T-helper 2 cell treated with Interferon-gamma antibody and Interleukin-4, amounts not matched to agents 5 μg/mL and 100 μg/mL, for 36 hours (primary cell): ENCODE data around the gene SMYD1.
"Not testable (repeated sequence)": the region's sequence is repeated elsewhere in the genome, so short reads cannot be mapped to it uniquely, and the experiment has no call there.

ENCODE experiments used
- DNase-seq: peaks from one replicate; pipeline ENCODE4 v3.0.0; 2021; ENCODE audit warnings: low spot score
- H3K27ac Mint-ChIP-seq: one replicate; pipeline ENCODE4 v1.8.0; 2021; ENCODE audit warnings: mild to moderate bottlenecking, mixed read lengths
- H3K27me3 Mint-ChIP-seq: one replicate; pipeline ENCODE4 v1.8.0; 2021; ENCODE audit warnings: low read depth, mixed read lengths
- H3K36me3 Mint-ChIP-seq: one replicate; pipeline ENCODE4 v1.8.0; 2021; ENCODE audit warnings: low read depth, mixed read lengths
- H3K4me1 Mint-ChIP-seq: one replicate; pipeline ENCODE4 v1.8.0; 2021; ENCODE audit warnings: low read depth, mixed read lengths
- H3K4me3 Mint-ChIP-seq: one replicate; pipeline ENCODE4 v1.8.0; 2022; ENCODE audit warnings: mild to moderate bottlenecking, moderate library complexity, mixed read lengths
- H3K9me3 Mint-ChIP-seq: one replicate; pipeline ENCODE4 v1.8.0; 2021; ENCODE audit warnings: mixed read lengths

Gene SMYD1

GRCh38 chr2:88067598-88067997 is at the start of gene SMYD1:
Gene SMYD1, plus strand, starts transcription at chr2:88067825. Its CDS starts 40 bp downstream, at chr2:88067865.
- Mint-ChIP-seq H3K27me3 (peaks cover 3% of the 10 kb centered on the region), H3K4me3 (no peak within 1 kb of the TSS), H3K9me3 (no peaks in the 10 kb centered on the region), H3K36me3 (no peaks in the 10 kb centered on the region), H3K27ac (no peak within 1 kb of the TSS), H3K4me1 (no peaks in the 10 kb centered on the region)
- DNase-seq: no peak

- H3K4me1 Mint-ChIP-seq: peaks cover 20% of the 10 kb centered on the region
- not testable (repeated sequence) for H3K27me3 Mint-ChIP-seq, H3K36me3 Mint-ChIP-seq, H3K9me3 Mint-ChIP-seq, DNase-seq, H3K27ac Mint-ChIP-seq
- peak overlapping the region; percentile 98 for H3K4me3 Mint-ChIP-seq
Observed at GRCh38 chr2:88018077-88018805, 49.4 kb upstream of the SMYD1 start.

DNA sequence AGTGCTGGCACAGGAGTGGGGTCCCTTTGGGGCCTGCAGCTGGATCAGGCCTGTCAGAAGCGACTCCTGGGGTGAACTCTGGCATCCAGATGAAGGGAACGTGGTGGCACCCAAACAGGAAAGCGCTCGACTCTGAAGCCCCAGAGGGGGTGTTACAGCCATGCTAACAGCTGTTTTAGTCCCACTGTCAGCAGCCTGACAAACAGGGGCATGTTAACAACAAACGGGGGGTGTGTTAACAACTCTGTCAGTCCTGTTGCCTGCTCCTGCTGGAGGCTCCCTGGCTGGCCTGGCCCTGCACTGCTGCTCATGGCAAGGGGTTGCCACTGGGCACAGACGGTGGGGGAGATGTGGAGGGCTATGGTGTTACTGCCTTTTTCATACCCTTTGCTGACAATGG is 48.7 kb upstream of the SMYD1 start:
- Mint-ChIP-seq H3K4me3 (no peak overlapping the region), H3K27me3 (no peaks in the 10 kb centered on the region), H3K4me1 (peaks cover 20% of the 10 kb centered on the region), H3K9me3 (peaks cover 7% of the 10 kb centered on the region), H3K27ac (no peak overlapping the region), H3K36me3 (peaks cover 2% of the 10 kb centered on the region)
- no peak for DNase-seq

GRCh38 chr2:88019985-88020384 is 47.6 kb upstream of the SMYD1 start:
- DNase-seq: no peak
- Mint-ChIP-seq H3K4me1 (peaks cover 18% of the 10 kb centered on the region), H3K27ac (no peak overlapping the region), H3K36me3 (peaks cover 2% of the 10 kb centered on the region), H3K4me3 (no peak overlapping the region), H3K9me3 (peaks cover 7% of the 10 kb centered on the region), H3K27me3 (no peaks in the 10 kb centered on the region)

GRCh38 chr2:88022669-88022921 is 45.0 kb upstream of the SMYD1 start:
- Mint-ChIP-seq H3K9me3 (peaks cover 7% of the 10 kb centered on the region), H3K27ac (no peak overlapping the region), H3K36me3 (peaks cover 15% of the 10 kb centered on the region), H3K4me1 (peaks cover 3% of the 10 kb centered on the region), H3K27me3 (no peaks in the 10 kb centered on the region), H3K4me3 (no peak overlapping the region)
- no peak for DNase-seq

DNA sequence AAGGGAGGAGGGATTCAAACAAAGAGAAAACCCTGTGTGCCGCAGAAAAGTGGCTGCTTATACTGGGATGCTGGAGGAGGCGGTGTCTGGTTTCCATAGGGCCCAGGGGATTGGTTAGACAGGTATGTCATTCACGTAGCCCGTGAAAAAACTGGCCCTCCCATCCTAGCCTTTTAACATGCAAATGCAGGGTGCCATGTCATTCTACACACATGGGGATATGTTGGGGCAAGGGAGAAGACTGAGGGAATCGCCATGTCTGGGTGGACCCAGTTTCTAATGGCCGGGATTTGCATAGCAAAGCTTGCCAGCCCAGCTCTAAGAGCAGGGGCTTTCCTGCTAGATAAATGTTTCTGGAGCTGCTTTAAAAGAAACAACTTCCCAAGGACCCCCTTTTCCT is 43.1 kb upstream of the SMYD1 start:
- peaks cover 29% of the 10 kb centered on the region for H3K36me3 Mint-ChIP-seq
- H3K4me1 Mint-ChIP-seq: peaks cover 7% of the 10 kb centered on the region
- no peak overlapping the region for H3K4me3 Mint-ChIP-seq
- H3K9me3 Mint-ChIP-seq: peaks cover under 1% of the 10 kb centered on the region
- H3K27me3 Mint-ChIP-seq: no peaks in the 10 kb centered on the region
- H3K27ac Mint-ChIP-seq: no peak overlapping the region
- no peak for DNase-seq

DNA sequence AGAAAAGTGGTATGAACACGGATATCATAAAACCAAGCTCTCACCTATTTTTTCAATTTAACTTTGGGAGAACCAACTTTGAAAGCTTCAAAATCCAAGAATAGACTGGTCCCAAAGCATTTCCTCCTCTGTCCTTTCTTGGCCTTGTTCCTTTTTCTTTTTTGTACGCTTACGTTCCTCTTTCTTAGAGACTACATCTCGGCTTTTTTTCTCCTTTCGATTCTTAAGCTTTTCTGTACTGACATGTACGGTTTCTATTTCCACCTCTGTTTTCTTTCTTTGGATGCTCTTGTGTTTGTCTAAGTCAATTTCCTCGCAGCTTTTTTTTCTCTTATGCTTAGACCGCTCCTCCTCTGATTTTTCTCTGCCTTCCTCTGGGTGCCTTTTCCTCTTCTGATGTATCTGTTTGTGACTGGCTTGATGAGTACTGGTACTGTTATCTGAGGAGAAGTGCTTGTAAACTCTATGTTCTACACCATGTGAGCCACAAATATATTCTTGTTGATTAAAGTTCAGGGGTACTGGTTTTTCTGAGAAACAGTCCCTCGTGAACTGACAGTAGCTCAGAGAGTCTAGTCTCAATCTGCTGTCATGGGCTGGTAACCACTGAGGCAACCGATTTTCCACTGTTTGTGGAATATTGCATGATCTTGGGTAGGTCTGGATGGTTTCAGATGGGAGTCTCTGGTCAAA is 39.8 kb upstream of the SMYD1 start:
- Mint-ChIP-seq H3K4me3 (peak overlapping the region; percentile 48), H3K9me3 (no peaks in the 10 kb centered on the region), H3K36me3 (peaks cover 42% of the 10 kb centered on the region), H3K27ac (peak overlapping the region; percentile 83), H3K4me1 (peaks cover 7% of the 10 kb centered on the region), H3K27me3 (no peaks in the 10 kb centered on the region)
- no peak for DNase-seq

GRCh38 chr2:88028931-88029330 is 38.7 kb upstream of the SMYD1 start:
- Mint-ChIP-seq H3K4me3 (no peak overlapping the region), H3K9me3 (no peaks in the 10 kb centered on the region), H3K27ac (no peak overlapping the region), H3K4me1 (peaks cover 7% of the 10 kb centered on the region), H3K27me3 (no peaks in the 10 kb centered on the region), H3K36me3 (peaks cover 46% of the 10 kb centered on the region)
- no peak for DNase-seq

DNA sequence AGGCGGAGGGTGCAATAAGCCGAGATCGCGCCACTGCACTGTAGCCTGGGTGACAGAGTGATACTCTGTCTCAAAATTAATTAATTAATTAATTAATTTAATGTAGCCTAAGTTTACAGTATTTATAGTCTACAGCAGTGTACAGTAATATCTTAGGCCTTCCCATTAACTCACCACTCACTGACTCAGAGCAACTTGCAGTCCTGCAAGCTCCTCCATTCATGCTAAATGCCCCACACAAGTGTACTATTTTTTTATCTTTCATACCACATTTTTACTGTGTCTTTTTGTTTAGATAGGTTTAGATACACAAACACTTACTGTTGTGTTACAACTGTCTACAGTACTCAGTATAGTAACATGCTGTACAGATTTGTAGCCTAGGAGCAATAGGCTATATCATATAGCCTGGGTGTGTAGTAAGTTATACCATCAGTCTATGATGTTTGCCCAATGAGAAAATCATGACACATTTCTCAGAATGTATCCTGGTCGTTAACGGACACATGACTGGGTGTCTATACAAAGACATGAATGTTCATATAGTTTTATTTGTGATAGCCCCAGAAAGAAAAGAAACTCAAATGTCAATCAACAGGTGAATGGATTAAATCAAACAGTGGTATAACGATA is 35.4 kb upstream of the SMYD1 start:
- Mint-ChIP-seq H3K9me3 (peaks cover 3% of the 10 kb centered on the region), H3K36me3 (peaks cover 59% of the 10 kb centered on the region), H3K27ac (no peak overlapping the region), H3K27me3 (no peaks in the 10 kb centered on the region), H3K4me1 (peaks cover 7% of the 10 kb centered on the region), H3K4me3 (no peak overlapping the region)
- no peak for DNase-seq

- H3K36me3 Mint-ChIP-seq: peaks cover 57% of the 10 kb centered on the region
- no peak overlapping the region for H3K27ac Mint-ChIP-seq
- H3K27me3 Mint-ChIP-seq: no peaks in the 10 kb centered on the region
- peaks cover 9% of the 10 kb centered on the region for H3K4me1 Mint-ChIP-seq
- no peak overlapping the region for H3K4me3 Mint-ChIP-seq
- H3K9me3 Mint-ChIP-seq: peaks cover 3% of the 10 kb centered on the region
- no peak for DNase-seq
Observed at GRCh38 chr2:88036182-88036581, 31.4 kb upstream of the SMYD1 start.

- Mint-ChIP-seq H3K27ac (no peak overlapping the region), H3K27me3 (no peaks in the 10 kb centered on the region), H3K9me3 (peaks cover 3% of the 10 kb centered on the region), H3K4me3 (no peak overlapping the region), H3K36me3 (peaks cover 56% of the 10 kb centered on the region), H3K4me1 (peaks cover 9% of the 10 kb centered on the region)
- DNase-seq: no peak
Observed at GRCh38 chr2:88036606-88037005, 31.0 kb upstream of the SMYD1 start.

- Mint-ChIP-seq H3K4me1 (peaks cover 11% of the 10 kb centered on the region), H3K36me3 (peaks cover 54% of the 10 kb centered on the region), H3K27ac (no peak overlapping the region), H3K9me3 (peaks cover 3% of the 10 kb centered on the region), H3K27me3 (no peaks in the 10 kb centered on the region), H3K4me3 (no peak overlapping the region)
- no peak for DNase-seq
Observed at GRCh38 chr2:88038263-88039105, 29.1 kb upstream of the SMYD1 start.

DNA sequence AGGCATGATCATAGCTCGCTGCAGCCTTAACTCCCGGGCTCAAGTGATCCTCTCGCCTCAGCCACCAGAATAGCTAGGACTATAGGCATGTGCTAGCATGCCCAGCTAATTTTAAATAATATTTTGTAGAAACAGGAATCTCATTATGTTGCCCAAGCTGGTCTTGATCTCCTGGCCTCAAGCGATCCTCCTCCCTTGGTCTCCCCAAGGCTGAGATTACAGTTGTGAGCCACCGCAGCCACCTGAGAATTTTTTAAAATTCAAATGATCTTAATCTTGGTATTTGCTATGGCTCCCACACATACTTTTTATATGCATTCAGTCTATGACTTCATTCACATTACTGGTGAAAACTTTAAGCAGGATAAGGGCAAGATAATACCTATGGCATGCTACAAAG is 25.1 kb upstream of the SMYD1 start:
- DNase-seq: no peak
- H3K27me3 Mint-ChIP-seq: no peaks in the 10 kb centered on the region
- H3K27ac Mint-ChIP-seq: no peak overlapping the region
- H3K4me3 Mint-ChIP-seq: no peak overlapping the region
- H3K4me1 Mint-ChIP-seq: peaks cover 16% of the 10 kb centered on the region
- H3K9me3 Mint-ChIP-seq: no peaks in the 10 kb centered on the region
- peaks cover 34% of the 10 kb centered on the region for H3K36me3 Mint-ChIP-seq

DNA sequence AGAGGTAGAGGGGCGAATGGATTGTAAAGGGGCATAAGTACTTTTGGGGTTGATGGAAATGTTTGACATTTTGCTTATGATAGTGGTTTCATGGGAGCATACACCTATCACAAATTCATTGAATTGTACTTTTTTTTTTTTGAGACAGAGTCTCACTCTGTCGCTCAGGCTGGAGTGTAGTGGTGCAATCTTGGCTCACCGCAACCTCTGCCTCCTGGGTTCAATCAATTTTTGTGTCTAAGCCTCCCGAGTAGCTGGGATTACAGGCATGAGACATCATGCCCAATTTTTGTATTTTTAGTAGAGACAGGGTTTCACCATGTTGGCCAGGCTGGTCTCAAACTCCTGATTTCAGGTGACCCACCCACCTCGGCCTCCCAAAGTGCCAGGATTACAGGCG is 22.1 kb upstream of the SMYD1 start:
- not testable (repeated sequence) for H3K27me3 Mint-ChIP-seq, H3K4me3 Mint-ChIP-seq, H3K9me3 Mint-ChIP-seq, DNase-seq, H3K27ac Mint-ChIP-seq
- Mint-ChIP-seq H3K4me1 (peaks cover 12% of the 10 kb centered on the region), H3K36me3 (peaks cover 31% of the 10 kb centered on the region)
